CD4-positive, alpha-beta T cell treated with Interleukin-10 for 1 hour (primary cell): ENCODE data around the gene KCNN1.
A peak's percentile ranks its signal among the peaks of the same experiment; 100 is the strongest.

ENCODE experiments used
- DNase-seq: peaks from one replicate; pipeline ENCODE4 v3.0.0-alpha.2; 2020

The KCNN1 gene

GRCh38 chr19:17947815-17948513 lies 18.9 kb upstream of the KCNN1 start:
- DNase-seq = peak; percentile 96

GRCh38 chr19:17948514-17948900 lies 18.4 kb upstream of the KCNN1 start:
- DNase-seq = no peak

DNA sequence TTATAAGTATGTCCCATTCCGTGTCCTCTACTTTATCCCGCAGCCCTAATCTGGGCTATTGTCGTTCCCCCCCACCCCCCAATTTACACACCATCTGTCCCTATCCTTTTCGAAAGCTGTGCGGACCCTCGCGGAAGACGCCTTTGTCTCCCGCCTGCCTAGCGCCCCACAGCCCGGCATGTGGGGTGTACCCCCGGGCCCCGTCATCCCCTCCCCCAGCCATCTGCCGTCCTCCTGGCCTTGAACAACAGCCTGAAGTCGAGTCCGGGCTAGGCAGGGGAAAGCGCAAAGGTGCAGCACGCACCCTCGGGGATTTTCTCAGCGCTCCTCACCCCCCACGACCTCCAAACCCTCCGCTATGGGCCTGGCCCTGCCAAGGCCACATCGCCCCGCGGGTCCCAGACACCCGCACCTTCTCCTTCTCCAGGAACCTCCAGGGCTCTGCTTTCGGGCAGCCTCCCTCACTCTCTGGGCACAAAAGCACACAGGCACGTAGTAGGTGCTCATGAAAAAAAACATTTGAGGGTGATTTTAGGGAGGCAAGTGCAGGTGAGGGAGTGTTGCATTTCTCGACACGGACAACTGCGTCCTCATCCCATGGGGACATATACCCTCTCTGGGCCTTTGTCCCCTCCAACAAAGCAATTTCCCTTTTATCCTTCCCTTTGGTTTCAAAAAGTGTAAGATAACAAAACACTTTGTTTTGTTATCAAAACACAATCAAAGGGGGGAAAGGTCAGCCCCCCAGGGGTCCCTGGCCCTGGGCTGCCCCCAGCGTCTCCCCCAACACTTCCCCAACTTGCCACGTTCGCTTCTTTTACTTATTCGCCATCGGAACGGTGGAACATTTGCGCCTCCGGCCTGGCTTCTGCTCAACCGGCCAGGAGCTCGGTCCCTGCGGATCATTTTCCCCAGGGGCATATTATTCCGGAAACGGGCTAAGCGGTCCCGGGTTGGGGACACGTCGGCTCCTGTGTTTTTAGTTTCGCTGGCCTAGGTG lies 17.7 kb upstream of the KCNN1 start:
- no peak for DNase-seq

- DNase-seq = no peak
These were observed 17.0 kb upstream of the KCNN1 start for GRCh38 chr19:17949956-17950309.

DNA sequence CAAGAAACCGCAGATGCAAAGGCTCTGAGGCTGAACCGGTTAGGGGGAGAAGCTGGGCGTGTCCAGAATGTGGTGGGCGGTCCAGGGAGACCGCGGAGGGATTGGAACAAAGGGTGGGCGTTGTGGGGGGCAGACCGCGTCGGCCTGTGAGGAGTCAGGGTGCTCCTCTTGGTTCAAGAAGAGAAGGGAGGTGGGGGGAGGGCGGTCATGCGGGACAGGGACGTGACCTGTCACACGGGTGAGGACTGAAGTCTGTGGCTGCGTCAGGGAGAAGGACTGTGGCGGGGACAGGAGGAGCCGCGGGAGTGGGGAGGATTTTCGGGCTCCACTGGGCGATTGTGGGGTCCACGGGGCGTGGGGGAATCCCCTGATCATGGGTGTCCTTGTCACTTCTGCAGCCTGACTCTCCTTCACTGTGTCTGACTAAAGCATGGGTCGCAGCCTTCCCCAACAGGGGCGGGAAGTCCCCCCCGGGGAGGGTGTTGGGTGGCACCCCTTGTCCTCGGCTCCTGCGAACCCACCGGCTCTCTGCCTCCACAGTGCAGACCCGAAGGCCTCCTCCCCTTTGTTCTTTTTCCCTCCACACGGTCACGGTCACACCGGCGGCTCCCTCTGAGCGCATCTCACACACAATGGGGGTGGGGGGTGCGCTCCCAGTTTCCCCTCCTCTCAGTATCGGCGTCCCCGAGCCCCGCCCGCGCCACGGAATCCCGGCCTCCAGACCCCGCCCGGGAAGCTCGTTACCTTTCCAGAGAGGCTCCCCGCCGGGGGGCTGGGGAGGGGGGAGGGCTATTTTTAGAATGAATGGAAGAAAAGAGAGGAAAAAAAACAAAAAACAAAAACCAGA lies 16.4 kb upstream of the KCNN1 start:
- DNase-seq = peak; percentile 72

DNA sequence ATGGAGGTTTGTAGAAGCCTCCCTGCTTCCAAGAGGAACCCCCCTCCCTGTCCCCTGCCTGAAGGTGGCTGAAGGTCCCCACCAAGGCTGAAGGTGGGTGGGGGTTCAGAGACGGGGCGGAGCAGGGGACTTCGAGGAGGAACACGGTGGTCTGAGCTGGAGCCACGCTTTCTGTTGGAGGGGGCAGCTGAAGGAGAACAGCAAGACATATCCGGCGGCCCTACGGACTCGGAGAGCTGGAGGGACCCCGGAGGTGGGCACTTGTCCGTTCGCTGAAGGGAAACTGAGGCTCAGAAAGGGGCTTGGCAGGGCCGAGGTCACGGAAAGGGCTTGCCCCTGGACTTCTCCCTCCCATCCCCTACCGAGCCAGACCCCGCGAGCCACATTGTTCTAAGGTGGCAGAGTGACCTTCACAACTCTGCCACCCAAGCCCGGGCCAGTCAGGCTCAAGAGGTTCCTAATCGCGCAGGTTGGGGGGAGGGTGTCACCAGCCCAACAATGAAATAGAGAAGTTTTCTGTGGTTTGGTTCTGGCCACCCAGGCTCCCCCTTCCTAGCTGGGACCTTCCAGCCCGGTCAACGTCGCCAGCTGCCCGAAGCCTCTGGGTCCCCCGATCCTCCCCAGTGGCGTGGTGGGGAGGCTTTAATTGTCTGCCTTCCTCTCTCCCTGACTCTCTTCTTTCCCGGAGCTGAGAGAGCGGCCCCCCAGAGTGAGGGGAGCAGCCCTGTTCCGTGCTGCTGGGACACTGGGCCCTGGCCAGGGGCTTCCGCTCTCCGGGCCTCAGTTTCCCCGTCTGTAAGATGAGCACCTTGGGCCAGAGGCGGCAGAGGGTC lies 15.5 kb upstream of the KCNN1 start:
- DNase-seq = no peak

- peak; percentile 34 for DNase-seq
These were observed 14.6 kb upstream of the KCNN1 start for GRCh38 chr19:17951990-17952976.

- no peak for DNase-seq
These were observed 13.5 kb upstream of the KCNN1 start for GRCh38 chr19:17953316-17953801.

- no peak for DNase-seq
These were observed 13.0 kb upstream of the KCNN1 start for GRCh38 chr19:17953869-17954268.

DNA sequence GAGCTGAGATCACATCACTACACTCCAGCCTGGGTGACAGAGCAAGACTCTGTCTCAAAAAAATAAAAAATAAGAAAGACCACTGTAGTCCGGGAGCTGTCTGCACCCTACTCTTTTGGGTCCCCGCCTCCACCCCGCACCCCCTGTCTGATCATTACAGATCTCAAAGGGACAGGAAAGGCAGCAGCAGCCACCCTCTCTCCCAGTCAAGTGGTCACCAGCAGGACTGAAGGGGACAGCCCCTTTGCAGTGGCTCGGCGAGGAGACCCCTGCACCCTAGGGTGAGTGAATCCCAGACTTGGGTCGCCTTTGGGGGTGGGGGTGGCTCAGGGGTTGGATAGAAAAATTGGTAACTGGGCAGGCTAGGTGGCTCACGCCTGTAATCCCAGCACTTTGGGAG lies 12.5 kb upstream of the KCNN1 start:
- DNase-seq = no peak

DNA sequence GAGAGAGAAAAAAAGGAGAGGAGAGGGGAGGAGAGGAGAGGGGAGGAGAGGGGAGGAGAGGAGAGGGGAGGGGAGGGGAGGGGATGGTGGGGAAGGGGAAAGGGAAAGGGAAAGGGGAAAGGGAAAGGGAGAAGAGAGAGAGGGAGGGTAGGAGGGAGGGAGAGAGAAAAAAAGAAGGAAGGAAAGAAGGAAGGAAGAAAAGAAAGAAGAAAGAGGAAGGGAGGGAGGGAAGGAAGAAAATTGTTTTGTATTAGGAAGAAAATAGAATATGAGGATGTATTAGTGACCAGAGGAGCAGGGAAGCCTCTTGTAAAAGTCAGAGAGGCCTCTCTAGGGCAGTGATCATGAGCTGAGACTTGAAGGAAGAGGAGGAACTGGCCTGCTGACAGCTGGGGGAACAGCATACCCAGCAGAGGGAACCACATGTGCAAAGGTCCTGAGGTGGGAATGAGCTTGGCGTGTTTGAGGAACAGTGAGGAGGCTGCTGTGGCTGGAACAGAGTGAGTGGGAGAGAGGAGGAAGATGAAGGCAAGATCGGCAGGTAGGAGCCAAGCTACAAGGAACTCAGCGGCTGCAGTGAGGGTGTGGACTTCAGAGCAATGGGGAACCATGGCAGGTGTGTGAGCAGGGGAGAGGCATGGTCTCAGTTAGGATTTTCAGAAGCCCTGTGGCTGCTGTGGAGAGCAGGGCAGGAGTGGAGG lies 9.6 kb upstream of the KCNN1 start:
- no peak for DNase-seq

DNA sequence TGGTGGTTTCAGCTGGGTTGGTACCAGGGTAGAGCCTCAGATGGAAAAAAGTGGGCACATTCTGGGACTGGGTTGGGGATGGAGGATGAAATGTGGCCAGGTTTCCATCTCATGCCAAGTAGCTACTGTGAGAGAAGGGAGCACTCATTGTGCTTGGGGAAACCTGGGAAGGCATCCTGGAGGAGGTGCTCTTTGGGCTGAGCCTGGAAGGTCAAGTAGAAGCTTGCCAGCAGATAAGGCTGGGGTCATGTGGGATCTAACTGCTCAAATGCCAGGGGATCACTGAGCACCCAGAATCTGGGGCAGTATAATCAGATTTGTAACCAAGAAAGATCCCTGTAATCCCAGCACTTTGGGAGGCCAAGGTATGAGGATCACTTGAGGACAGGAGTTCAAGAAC lies 9.0 kb upstream of the KCNN1 start:
- no peak for DNase-seq

DNA sequence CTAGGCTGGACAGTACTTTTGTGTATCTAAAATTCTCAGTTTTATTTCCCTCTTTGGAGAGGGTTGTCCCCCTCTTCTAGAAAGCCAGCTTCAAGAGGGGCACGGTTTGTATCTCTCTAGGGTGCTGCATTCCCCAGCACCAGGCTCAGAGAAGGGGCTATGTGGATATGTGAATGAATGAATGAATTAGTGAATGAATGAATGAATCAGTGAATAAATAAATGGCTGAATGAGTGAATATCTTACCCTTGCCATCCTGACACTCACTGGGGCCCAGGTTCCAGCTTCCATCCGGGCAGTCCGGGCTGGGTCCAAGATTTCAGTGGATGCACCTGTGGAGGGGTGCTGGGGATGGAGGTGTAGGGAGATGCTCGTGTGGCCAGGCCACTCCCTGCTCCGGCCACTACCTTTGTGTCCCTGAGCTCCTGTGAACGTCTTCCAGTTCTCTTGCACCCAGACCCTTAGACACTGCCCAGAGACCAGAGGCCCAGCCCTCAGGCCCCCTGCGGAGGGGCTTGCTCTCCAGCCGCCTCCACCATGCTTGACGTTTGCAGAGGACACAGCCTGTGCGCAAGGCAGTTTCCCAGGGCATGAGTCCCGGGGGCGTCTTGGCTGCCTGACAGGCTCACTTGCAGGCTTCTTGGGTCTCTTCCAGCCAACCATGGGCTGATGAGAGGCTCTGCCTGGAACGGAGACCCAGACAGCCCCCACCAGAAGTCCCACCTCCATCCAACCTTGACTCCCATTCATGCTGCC lies 2.8 kb upstream of the KCNN1 start:
- no peak for DNase-seq

DNA sequence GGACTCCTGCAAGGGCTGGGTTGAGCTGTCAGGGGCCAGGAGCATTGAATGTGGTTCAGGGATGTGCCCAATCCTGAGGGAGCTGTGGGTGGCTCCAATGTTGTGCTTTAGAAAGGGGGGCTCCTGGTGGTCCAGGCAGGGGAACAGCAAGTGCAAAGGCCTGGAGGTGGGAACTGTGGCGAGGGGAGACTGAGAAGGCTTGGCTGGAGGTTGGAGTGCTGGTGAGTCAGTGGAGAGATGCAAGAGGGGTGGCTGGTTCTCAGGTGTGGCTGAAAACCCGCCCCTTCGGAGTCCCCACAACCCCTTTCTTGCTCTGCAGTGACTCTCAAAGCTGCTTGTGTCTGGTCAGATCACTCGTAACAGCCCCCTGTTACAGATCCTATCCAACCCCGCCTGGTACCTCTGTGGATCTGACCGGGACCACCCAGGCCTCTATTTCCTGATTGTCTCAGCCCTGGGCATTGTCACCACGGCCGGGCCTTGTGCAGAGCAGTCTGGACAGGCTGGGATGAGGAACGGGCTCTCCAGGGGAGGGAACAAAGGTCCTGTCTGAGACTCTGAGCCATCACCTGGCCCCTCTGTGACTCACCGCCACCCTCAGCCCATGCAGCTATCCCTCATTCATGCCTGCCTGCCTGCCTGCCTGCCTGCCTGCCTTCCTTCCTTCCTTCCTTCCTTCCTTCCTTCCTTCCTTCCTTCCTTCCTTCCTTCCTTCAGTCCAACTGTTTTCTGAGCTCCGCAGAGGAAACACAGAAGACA lies 1.4 kb upstream of the KCNN1 start:
- no peak for DNase-seq

GRCh38 chr19:17966129-17966483 lies 801 bp upstream of the KCNN1 start:
- DNase-seq = no peak

DNA sequence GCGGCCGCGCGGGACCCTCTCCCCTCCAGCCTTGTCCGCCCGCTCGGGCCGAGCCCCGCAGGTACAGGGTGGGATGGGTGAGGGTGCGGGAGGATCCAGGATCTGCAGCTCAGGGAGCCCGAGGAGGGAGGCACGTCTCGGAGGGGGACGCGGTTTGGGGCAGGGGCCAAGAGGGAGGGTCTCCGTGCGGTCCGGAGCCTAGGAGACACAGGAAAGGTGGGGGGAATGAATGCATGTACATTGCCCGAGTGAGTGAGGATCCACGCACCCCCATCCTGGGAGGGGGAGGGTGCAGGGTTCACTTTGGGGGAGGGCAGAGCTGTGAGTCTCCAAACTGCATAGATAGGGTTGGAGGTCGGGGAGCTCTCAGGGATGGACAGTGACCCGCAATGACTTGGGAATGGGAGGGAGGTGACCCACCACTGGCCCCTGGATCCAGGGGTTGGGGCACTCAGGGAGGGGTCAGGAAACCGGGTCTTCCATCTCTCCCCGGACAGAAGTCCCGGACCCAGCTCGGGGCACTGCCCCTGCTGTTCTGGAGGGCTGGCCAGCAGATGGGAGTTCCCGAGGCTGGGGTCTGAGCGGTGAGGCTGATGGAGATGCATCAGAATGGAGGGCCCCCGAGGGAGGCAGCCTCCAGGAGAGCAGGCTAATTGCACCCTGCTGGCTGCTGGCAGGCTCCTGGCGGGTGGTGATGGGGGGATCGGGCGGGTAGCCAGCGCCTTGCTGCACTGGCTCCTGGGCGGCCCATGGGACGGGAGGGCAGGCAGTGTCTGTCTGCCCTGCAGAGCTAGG lies 547 bp downstream of the KCNN1 start:
- DNase-seq = no peak

- DNase-seq = no peak
These were observed 1.5 kb downstream of the KCNN1 start for GRCh38 chr19:17968362-17968761.
